SH-SY5Y (cell line): ENCODE data around the gene PCDH9.

Experiments used
- GATA2 ChIP-seq: IDR thresholded peaks from 2 replicates; pipeline ENCODE4 v1.6.1; 2011; ENCODE audit warnings: mild to moderate bottlenecking, low read depth, low read length
- GATA3 ChIP-seq: IDR thresholded peaks from 2 replicates; pipeline ENCODE4 v1.6.1; 2011; ENCODE audit warnings: low read depth, mild to moderate bottlenecking, low read length, moderate library complexity

Gene PCDH9

DNA sequence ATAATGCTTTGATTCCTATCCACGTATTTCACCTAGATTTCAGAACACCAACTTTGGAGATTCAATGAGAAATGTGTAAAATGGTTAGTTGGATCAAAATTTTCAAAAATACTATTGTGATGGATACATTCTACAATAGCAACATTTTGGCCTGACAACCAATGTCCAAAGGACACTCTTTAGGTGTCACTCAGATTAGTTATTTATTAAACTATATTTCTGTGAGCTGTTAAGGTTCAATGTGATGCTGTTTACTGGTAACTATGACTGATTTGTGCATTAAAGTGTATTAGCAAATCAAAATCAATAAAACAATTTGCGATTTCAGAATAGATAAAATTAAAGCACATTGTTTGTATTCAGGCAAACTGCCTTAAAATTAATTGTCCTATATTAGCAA, 149.8 kb downstream of the PCDH9 start:
- TF ChIP-seq GATA3: no peak
- TF ChIP-seq GATA2: no peak

DNA sequence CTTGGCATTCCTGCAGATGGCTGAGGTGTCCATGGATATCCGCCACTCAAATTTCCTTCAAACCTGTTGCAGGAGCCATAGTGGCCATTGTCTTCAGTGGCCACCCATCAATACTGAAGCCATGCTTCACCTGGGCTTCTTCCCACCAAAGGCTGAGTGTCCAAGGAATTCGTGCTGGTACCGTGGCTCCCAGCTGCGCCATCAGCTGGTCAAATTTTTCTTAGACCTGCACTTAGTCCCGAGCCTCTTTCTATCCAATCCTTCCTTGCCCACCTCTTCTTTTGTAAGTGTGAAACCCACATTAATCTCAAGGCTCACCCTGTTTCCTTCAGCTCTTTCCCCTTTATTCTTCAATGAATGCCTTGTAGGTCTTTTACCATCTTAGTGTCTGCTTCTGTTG, 152.1 kb downstream of the PCDH9 start:
- TF ChIP-seq GATA2: no peak
- no peak for TF ChIP-seq GATA3

DNA sequence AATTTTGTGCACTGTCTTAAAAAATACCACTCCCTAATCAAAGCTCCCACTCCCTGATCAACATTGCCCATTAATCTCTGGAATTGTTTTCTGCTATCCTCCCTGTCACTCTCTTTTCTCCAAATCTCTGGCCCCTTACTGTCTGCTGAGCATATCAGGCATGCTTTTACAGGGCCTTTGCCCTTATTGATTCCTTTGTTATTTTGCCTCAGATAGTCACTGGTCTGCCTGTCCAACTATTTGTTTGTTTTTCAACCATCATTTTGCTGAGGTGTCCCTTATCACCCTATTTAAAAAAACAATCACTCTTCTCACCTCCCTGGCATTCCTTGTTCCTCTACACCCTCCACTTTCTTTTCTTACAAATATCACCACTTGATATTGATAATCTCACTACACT, 153.0 kb downstream of the PCDH9 start:
- no peak for TF ChIP-seq GATA2
- TF ChIP-seq GATA3: no peak

DNA sequence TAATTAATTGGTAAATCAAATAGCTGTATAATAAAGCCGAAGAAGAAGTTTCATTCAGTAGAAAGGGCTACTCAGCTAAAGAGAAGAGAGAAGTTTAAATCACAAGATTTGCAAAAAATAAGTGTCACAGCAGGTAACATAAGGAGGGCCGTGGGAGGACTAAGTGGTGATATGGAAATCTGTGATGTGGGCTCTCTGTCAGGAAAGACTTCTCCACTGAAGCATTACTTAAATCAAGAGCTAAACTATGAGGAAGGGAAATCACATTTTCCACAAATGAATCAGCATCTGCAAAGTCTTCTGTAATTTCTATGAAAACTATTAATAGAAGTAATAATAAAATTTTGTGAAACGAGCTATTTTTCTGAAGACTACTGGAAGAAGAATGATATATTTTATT, 153.8 kb downstream of the PCDH9 start:
- no peak for TF ChIP-seq GATA3
- no peak for TF ChIP-seq GATA2

DNA sequence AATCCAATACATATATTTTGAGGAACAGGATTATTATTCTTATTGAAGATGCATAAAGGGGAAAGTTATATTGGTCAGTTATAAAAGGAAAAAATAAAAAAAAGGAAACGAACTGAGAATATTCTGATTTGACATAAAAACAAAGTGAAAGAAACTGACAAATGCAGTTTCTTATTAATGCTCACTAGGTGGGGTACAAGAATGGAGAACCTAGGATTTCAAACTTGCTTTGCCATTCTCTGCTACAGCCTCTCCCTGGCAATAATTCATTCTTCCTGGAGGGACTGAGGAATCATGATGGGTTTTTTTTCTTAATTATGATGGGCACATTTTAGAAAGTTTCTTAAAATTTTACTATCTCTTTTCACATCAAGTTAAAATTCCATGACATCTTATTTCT, 154.9 kb downstream of the PCDH9 start:
- TF ChIP-seq GATA3 (no peak), GATA2 (no peak)

DNA sequence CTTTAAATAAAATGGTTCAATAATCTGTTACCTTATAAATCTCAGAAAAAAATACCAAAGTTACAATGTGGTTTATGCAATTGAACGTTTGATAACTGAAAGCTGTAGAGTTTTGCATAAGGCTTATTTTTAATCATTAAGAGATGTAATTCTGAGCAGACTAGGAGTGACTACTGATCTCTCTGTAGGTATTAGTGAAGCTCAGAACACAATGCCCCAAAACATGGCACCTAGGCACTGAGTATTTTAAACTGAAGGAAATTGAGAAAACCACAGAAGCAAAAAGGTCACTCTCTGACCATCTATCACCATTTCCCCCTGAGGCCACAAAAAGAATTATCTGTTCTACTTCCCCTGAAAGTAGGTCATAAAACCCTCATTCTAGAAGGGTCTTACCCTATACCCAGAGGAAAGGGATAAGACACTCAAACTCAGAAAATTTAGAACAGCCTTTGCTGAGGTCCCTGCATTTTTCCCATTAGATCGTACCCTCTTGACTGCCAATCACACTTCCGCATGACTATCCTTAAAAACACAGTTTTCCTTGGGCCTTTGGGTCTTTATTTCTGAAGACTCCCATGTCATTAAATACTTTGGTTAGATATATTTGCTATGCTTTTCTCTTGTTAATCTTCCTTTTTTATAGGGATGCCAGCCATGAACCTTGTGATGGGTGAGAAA, 158.1 kb downstream of the PCDH9 start:
- TF ChIP-seq GATA3 (no peak), GATA2 (no peak)

DNA sequence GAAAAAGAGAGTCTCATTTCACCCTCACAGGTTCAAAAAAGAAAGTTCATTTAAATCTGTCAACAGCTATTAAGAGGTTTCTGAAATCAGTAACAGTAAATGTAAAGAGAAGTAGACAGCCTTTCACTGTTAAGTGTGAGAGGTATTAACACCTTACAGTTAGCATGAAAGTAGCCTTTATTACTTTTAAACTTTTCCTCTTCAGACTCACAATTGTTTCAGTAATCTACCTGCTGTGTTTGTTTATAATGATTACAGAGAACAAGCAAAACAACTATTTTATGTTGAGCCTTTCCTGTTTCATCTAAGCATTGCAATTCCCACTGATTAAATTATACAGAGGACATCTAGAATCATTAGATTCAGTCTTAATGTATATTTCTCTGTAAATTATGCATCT, 159.8 kb downstream of the PCDH9 start:
- TF ChIP-seq GATA3: no peak
- no peak for TF ChIP-seq GATA2

DNA sequence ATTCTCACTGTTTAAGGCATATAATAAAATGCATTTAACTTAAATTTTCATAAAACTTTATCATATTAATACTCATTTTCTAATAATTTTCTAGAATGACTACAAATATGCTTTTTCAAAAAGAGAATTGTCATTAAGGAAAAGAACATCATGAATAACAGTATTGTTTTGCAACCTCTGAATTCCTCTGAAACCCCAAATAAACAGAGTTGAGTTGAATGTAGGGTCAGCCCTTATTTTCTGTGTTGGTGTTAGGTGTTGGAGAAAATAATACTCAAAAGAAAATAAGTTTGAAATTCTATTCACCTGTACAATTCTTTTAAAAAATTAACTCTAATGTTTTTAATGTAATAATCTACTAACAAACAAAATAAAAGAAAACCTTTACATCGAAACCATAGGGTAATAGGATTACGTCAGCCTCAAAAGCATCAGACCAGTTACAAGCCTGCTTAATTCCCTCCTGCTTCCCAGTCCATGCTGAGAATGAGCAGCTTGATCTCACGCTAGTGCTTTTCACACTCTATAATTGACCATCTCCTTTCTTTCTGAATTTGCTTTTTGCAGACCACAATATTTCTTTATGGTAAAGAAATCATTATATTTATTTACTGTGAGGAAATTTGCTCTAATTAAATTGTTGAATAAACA, 160.9 kb downstream of the PCDH9 start:
- TF ChIP-seq GATA2 (no peak), GATA3 (no peak)

DNA sequence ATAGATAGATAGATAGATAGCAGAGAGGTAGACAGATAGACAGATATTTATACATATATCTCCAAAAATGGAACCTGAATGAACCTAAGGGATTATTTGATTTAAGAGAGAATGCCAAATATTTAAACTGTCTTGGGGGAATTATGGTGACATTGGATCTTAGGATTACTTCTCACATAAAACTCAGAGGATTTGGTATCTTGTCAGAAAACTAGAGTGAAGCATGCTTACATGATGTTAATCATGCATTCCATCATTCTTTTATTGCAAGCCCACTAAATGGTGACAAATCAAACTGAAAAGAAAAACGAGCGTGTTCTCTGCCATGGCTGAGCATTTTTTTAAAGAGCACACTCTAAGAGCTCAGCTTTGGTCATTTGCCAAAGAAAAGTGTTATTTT, 165.2 kb downstream of the PCDH9 start:
- TF ChIP-seq GATA3 (no peak), GATA2 (no peak)

DNA sequence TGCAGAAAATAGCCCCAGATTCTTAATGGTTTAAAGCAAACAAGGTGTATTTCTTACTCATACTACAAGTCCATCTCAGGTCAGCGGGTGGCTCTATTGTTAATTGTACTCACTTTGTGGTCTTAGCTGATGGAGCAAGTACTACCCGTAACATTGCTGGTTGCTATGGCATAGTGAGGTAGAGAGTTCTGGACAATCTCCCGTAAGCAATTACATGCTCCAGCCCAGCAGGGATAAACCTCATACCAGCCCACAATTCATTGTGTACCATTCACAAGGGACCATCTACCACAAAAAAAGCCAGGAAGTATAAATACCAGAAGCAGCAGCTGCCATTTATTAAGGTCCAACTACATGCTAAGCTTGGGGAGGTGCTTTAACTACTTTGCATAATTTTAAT, 167.1 kb downstream of the PCDH9 start:
- no peak for TF ChIP-seq GATA3
- TF ChIP-seq GATA2: no peak

DNA sequence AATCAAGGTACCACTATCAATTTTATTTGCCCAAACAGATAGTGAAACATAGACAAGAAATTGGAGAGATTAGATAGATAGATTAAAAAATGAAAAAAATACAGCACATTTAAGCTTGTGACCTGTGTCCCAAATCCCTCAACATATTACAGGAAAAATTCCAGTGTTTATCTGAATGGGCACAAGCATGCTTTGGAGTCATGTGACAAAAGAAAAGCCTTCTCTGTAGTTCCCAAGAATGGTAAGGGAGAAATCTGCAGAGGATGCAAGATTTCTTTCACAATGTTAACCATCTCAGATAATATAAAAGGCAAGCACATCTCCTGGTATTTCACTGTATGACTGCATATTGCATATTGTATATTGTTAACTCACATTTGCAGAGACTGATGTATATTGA, 168.0 kb downstream of the PCDH9 start:
- TF ChIP-seq GATA2 (no peak), GATA3 (no peak)

DNA sequence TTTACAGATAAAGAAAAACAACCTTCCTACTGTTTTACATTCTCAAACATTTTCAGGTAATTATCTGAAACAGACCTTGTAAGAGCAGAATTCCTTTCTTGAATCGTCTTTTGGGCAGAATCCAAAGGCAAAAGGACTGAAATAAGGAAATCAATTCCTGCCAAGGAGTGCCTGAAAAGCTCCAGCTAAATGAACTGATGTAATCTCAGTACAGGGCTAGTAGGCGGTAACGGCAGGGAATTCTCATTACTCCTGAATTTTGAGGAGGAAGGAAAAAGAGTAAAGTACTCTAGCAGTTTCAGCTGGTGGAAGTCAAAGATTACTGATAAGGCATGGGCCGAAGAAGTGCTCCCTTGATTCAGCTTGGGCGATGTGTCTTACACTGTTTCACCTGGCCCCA, 168.4 kb downstream of the PCDH9 start:
- TF ChIP-seq GATA2 (no peak), GATA3 (no peak)

DNA sequence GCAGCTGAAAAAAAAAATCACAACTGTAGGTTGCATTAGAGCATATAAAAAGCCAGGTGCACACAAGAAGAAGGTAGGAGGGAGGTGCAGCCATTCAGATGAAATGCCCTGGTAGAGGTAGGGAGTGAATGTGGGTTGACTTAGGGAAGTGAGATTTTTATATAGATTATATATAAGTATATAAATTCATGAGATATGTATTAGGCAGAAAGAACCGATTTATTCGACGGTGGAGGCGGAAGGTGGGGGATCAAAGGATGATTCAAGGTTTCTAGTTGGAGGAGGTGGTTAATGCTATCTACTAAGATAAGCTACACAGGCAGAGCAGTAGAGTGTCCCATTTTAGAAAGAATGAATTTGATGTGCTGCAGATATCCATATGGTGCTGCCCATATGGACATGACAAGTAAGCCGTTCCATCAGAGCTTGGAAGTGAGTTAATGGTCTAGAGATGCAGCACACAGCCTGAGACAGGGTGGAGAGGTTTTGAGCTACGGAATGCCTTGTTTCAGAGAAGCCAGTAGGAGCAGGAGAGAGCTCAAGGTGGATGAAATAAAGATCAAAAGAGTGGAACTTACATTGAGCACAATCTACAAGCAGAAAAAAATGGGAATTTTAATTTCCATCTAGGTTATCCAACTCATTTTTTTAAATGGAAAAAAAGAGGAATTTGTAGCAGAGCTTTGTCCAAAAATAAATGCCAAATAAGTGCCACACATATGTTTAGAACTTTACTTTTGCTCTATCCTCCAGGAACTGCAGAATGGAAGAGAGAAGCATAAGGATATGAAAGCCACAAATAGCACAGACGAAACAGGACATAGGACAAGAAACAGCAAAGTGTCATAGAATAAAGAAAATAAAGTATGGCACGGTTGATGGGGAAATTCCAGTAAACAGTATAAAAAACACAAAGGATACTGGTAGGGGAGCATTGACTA, 177.3 kb downstream of the PCDH9 start:
- no peak for TF ChIP-seq GATA3
- TF ChIP-seq GATA2: no peak

DNA sequence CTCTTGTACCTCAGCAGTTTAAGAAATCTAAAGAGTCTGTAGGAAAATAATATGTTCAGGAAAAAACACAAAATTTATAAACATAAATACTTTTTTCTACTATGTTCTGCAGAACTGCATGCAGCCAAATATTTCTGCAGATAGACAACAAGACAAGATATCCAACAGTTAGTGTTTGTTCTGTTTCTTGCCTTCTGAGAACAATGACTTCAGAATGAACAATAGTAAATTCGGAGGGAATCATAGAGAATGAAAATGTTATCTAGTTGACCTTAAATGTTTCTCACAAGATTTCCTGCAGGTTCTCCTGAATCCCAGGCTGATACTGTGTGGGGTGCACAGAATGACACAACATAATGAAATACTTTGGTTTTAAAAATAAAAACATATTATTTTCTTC, 180.4 kb downstream of the PCDH9 start:
- TF ChIP-seq GATA2 (no peak), GATA3 (no peak)

DNA sequence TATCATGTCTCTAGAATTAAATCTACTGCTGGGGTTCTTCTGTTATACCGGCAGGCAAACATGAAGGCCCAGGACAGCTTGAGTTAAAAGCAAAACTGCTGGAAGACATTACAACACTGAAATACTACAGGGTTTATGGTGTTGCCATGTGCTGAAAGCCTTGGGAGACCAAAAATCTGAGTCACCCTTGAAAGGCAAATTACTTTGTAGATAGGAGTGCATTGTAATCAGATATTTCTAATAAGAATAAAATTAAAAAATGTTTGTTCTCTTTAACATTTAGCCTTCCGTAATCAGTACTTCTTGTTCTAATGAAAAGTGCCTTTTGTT, 181.3 kb downstream of the PCDH9 start:
- TF ChIP-seq GATA2: no peak
- TF ChIP-seq GATA3: no peak
